Gastrocnemius medialis (tissue), 4 donors: ENCODE data around the gene SIN3A. TPM values are rescaled to one million over a fixed set of nuclear protein-coding genes. Genes with fewer than 3 reads are reported as not detected.

Source experiments
- ATAC-seq, 2 donors: fragments of 150-250 bp; one replicate each; pipeline ENCODE4 v1.9.1; 2016
- DNase-seq, 2 donors: peaks; one replicate each; pipeline ENCODE4 v3.0.0-alpha.2; 2019
- H3K27ac ChIP-seq, 4 donors: fragments of 200-600 bp; sonication (generic); 1 replicate in 1 of 4; 2 replicates in 3 of 4; pipeline ENCODE4 v1.5.1; 2016 to 2018; ENCODE audit warnings: mild to moderate bottlenecking in 2 of 4, moderate library complexity in 1 of 4
- H3K27me3 ChIP-seq, 3 donors: fragments of 200-600 bp; sonication (generic) in 2 of 3; 1 replicate in 1 of 3; 2 replicates in 2 of 3; pipeline versions ENCODE4 v1.5.1 to v1.6.0; 2016 to 2019; ENCODE audit warnings: mild to moderate bottlenecking in 1 of 3, moderate library complexity in 1 of 3
- H3K36me3 ChIP-seq, 2 donors: fragments of 200-600 bp; sonication (generic) in 1 of 2; one replicate each; pipeline ENCODE4 v1.5.1; 2017 to 2018
- H3K4me1 ChIP-seq, 2 donors: fragments of 200-600 bp; sonication (generic) in 1 of 2; one replicate each; pipeline ENCODE4 v1.5.1; 2016 to 2017; ENCODE audit warnings: mild to moderate bottlenecking in 2 of 2
- H3K4me3 ChIP-seq, 4 donors: fragments of 200-600 bp; sonication (generic) in 3 of 4; 1 replicate in 1 of 4; 2 replicates in 3 of 4; pipeline ENCODE4 v1.5.1; 2016 to 2019; ENCODE audit warnings: mild to moderate bottlenecking in 2 of 4
- H3K9me3 ChIP-seq, 3 donors: fragments of 200-600 bp; sonication (generic) in 2 of 3; 1 replicate in 1 of 3; 2 replicates in 2 of 3; pipeline ENCODE4 v1.5.1; 2016 to 2019
- CTCF ChIP-seq, 5 experiments: fragments of 450-650 bp in 3 of 5; fragments of 200-600 bp in 2 of 5; sonication (generic) in 2 of 5; IDR thresholded peaks in 4 of 5; conservative IDR thresholded peaks in 1 of 5; 1 replicate in 4 of 5; 2 replicates in 1 of 5; pipeline ENCODE4 v1.5.1; 2016 to 2019; ENCODE audit warnings: antibody characterized with exemption in 5 of 5, mild to moderate bottlenecking in 3 of 5, moderate library complexity in 3 of 5
- POLR2A ChIP-seq, 2 donors: fragments of 450-650 bp; IDR thresholded peaks; one replicate each; pipeline ENCODE4 v1.6.1; 2017; ENCODE audit warnings: antibody characterized with exemption in 2 of 2, mild to moderate bottlenecking in 2 of 2, moderate library complexity in 2 of 2
- in situ Hi-C, 4 donors: fragments of 200-750 bp; cut with MboI; loops; one replicate each; pipeline versions ENCODE4 v1.15.0 to v1.8.0; 2017; ENCODE audit warnings: low sequenced_read_pairs in 4 of 4
- intact Hi-C: fragments of 100-400 bp; cut with DNase I; formaldehyde crosslinking; loops from one replicate; pipeline ENCODE4 v1.15.1; 2023; ENCODE audit warnings: low total_unique reads
- total RNA-seq, 4 donors: library from RNA; depleted of rRNA; stranded (reverse); fragments of >200 nt; gene quantifications; one replicate each; pipeline versions ENCODE4 v1.1.0 to v1.2.3, GENCODE V29; 2016

The SIN3A gene
- total RNA-seq, 4 donors from 2014 or later, result 16.1 to 25.3 (median 21.0) TPM

DNA sequence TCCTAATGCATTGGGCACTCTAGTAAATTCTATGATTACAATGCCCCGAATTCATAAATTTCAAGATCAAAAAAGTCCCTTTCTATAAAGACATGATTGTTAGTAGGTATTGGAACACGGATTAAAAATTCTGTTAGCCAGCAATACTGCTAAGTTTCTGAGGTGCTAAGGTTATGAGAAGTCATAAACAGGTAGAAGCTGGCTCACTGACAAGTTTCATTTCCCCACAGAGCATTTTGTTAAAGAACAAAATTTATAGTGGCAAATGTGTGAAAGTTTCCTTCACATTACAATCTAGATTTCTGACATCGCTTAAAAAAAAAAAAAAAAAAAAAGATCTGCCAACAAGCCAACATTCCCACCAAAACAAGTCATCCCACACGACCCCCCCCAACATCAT is 70.7 kb downstream of the SIN3A start:
- Histone ChIP-seq H3K36me3 (peaks cover 0 to 82% of the 10 kb centered on the region in 2 donors), H3K27me3 (no peaks in the 10 kb centered on the region), H3K4me1 (no peaks in the 10 kb centered on the region), H3K4me3 (no peak overlapping the region), H3K9me3 (no peaks in the 10 kb centered on the region), H3K27ac (no peak overlapping the region)
- in situ Hi-C loops, result loop anchor here in 1 of 4 donors (25.0 kb wide), 1 partner anchor 232 kb away; no protein-coding TSS in a partner anchor
- no peak for DNase-seq
- no peak for ATAC-seq
- intact Hi-C loops, result no loop called here
- TF ChIP-seq POLR2A (IDR thresholded peaks at IDR 0.05), result no peak
- TF ChIP-seq CTCF (IDR thresholded peaks at IDR 0.05 in 4 of 5, conservative IDR thresholded peaks at IDR 0.05 in 1 of 5), result no peak

DNA sequence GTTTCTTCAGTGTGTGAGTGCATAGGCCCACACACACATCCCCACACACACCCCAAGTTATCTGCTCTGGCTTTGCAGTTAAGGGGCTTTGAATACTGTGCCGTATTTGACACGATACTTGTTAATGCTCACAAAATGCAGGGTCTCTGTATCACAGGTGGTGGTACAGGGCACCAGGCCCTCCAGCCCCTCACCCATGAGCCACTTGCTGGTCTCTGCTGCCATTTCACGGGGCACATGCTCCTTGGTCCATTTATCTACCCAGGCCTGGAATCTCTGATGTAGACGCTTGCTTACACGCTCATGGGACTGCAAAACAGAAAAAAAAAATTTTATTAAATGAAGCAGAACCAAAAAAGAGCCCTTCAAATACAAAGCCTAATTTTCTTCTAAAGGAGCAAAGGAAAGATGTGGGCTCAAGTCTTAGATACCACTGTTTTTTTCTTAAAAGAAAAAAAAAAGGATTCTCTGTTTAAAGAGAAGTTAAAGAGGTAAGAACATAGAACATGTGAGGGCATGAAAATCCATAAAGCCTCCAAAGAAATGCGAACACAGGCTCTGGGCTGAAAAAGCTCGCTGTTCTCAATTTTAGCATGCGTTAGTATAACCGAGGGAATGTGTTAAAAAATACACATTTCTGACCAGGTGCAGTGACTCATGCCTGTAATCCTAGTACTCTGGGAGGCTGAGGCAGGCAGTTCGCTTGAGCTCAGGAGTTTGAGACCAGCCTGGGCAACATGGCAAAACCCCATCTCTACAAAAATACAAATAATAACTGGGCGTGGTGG is 79.4 kb downstream of the SIN3A start:
- H3K9me3 ChIP-seq, result no peaks in the 10 kb centered on the region
- no peak overlapping the region for H3K4me3 ChIP-seq
- intact Hi-C loops (no loop called here), in situ Hi-C loops (loop anchor here in 2 of 4 donors (25.0 kb wide), 1 partner anchor 265 kb away; the partner anchor contains the start of genes IMP3 (in 2 of the 2), SNUPN (in 2 of the 2) and SNX33 (in 2 of the 2))
- ATAC-seq, result no peak
- no peak for TF ChIP-seq POLR2A (IDR thresholded peaks at IDR 0.05)
- no peak for TF ChIP-seq CTCF (IDR thresholded peaks at IDR 0.05 in 4 of 5, conservative IDR thresholded peaks at IDR 0.05 in 1 of 5)
- peaks cover 17 to 19% of the 10 kb centered on the region in 2 donors for H3K4me1 ChIP-seq
- peaks cover 0 to 47% of the 10 kb centered on the region in 2 donors for H3K36me3 ChIP-seq
- no peak for DNase-seq
- H3K27ac ChIP-seq, result no peak overlapping the region
- no peaks in the 10 kb centered on the region for H3K27me3 ChIP-seq

DNA sequence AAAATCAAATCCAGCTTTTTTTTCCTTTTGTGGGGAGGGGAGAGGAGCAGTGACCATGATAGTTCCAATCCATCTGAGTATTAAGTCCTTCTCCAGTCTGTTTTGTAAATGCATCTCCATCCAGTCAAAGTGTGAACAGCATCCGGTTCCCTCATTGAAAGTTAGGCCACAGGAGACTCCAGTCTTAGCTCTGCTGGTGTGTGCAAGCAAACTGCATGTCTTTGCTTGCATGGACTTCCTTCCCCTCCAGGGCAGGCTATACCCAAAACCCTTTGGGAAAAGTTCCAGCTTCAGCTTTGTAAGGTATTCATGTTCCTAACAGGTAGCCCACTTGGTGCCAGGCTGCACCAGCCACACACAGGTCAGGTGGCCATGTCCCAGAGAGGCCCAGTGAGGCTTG is 80.0 kb downstream of the SIN3A start:
- Histone ChIP-seq H3K9me3 (no peaks in the 10 kb centered on the region), H3K4me1 (peaks cover 18 to 19% of the 10 kb centered on the region in 2 donors), H3K36me3 (peaks cover 0 to 49% of the 10 kb centered on the region in 2 donors), H3K4me3 (no peak overlapping the region), H3K27ac (no peak overlapping the region), H3K27me3 (no peaks in the 10 kb centered on the region)
- ATAC-seq, result no peak
- DNase-seq, result no peak
- in situ Hi-C loops, result loop anchor here in 2 of 4 donors (25.0 kb wide), 1 partner anchor 266 kb away; the partner anchor contains the start of genes IMP3 (in 2 of the 2), SNUPN (in 2 of the 2) and SNX33 (in 2 of the 2)
- TF ChIP-seq POLR2A (IDR thresholded peaks at IDR 0.05) (no peak), CTCF (IDR thresholded peaks at IDR 0.05 in 4 of 5, conservative IDR thresholded peaks at IDR 0.05 in 1 of 5) (no peak)
- intact Hi-C loops, result no loop called here

DNA sequence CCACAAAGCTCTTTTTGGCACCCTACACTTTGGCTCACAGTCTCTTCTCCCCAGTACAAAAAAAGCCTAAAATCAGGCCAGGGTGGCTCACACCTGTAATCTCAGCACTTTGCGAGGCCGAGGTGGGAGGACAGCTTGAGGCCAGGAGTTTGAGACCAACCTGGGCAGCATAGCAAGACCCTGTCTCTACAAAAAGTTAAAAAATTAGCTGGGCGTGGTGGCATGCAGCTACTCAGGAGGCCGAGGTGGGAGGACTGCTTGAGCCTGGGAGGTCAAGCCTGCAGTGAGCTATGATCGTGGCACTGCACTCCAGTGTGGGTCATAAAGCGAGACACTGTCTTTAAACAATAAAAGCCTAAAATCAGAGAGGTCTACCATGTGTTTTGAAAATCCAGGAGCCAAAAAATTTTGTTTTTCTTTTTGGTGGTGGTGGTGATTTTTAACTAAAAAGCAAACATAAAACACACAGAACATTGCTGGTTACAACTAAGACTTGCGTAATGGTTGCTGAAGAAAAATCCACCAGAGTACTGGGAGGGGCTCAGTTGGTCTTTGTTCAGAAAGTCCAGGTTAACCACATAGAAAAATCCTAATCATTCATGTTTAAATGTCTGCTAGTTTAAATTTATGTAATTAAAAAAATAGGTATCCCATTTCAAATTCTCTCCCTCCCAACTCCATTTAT is 81.5 kb downstream of the SIN3A start:
- ATAC-seq (no peak), DNase-seq (no peak)
- Histone ChIP-seq H3K4me3 (no peak overlapping the region), H3K9me3 (no peaks in the 10 kb centered on the region), H3K27me3 (no peaks in the 10 kb centered on the region), H3K4me1 (peaks cover 18 to 19% of the 10 kb centered on the region in 2 donors), H3K36me3 (peaks cover 0 to 55% of the 10 kb centered on the region in 2 donors), H3K27ac (peak overlapping the region; percentile 96 to 100 (median 98))
- in situ Hi-C loops (loop anchor here in 2 of 4 donors (25.0 kb wide), 1 partner anchor 267 kb away; the partner anchor contains the start of genes IMP3 (in 2 of the 2), SNUPN (in 2 of the 2) and SNX33 (in 2 of the 2)), intact Hi-C loops (loop anchor here (5.0 kb wide), 1 partner anchor 432 kb away; no protein-coding TSS in a partner anchor)
- TF ChIP-seq POLR2A (IDR thresholded peaks at IDR 0.05) (no peak), CTCF (IDR thresholded peaks at IDR 0.05 in 4 of 5, conservative IDR thresholded peaks at IDR 0.05 in 1 of 5) (no peak)
